HepG2 (cell line): ENCODE measurements around the gene ADAM15. TPM values are rescaled to one million over a fixed set of nuclear protein-coding genes. Genes with fewer than 3 reads are reported as not detected.
A peak's percentile ranks its signal among the peaks of the same experiment; 100 is the strongest.

Source experiments
- ARID5B ChIP-seq: IDR thresholded peaks from 2 replicates; pipeline ENCODE4 v1.4.0; 2020; ENCODE audit warnings: mild to moderate bottlenecking, missing genetic modification reagents
- GPN1 ChIP-seq: sonication (generic); formaldehyde crosslinking; IDR thresholded peaks from 2 replicates; pipeline ENCODE4 v1.5.1; 2020; ENCODE audit warnings: missing genetic modification reagents, borderline replicate concordance
- HDAC1 ChIP-seq: sonication (generic); formaldehyde crosslinking; IDR thresholded peaks from 2 replicates; pipeline ENCODE4 v1.5.1; 2020; ENCODE audit warnings: mild to moderate bottlenecking, missing genetic modification reagents
- KDM5B ChIP-seq: sonication (generic); formaldehyde crosslinking; IDR thresholded peaks from 2 replicates; pipeline ENCODE4 v1.4.0; 2020; ENCODE audit warnings: missing genetic modification reagents, mild to moderate bottlenecking, borderline replicate concordance
- KLF12 ChIP-seq: sonication (generic); formaldehyde crosslinking; IDR thresholded peaks from 2 replicates; pipeline ENCODE4 v1.4.0; 2020; ENCODE audit warnings: missing genetic modification reagents, borderline replicate concordance
- KLF16 ChIP-seq, 2 experiments: sonication (generic) in 1 of 2; formaldehyde crosslinking in 1 of 2; IDR thresholded peaks; 2 replicates each; pipeline versions ENCODE4 v1.6.1 to v1.8.0; 2016 to 2023; ENCODE audit warnings: missing genetic modification reagents in 2 of 2, missing compliant biosample characterization in 1 of 2
- REXO4 ChIP-seq: sonication (generic); formaldehyde crosslinking; IDR thresholded peaks from 2 replicates; pipeline ENCODE4 v1.8.0; 2022; ENCODE audit warnings: missing genetic modification reagents, mild to moderate bottlenecking, borderline replicate concordance
- RFX3 ChIP-seq: IDR thresholded peaks from 2 replicates; pipeline ENCODE4 v1.6.1; 2016; ENCODE audit warnings: missing biosample characterization, missing genetic modification reagents
- ZHX2 ChIP-seq, 2 experiments: sonication (generic) in 1 of 2; formaldehyde crosslinking in 1 of 2; IDR thresholded peaks; 2 replicates each; pipeline versions ENCODE4 v1.6.1 to v1.9.0; 2014 to 2022; ENCODE audit warnings: antibody characterized with exemption in 1 of 2, borderline replicate concordance in 1 of 2, inconsistent platforms in 1 of 2, low read depth in 1 of 2, missing genetic modification reagents in 1 of 2
- ZNF343 ChIP-seq: sonication (generic); formaldehyde crosslinking; IDR thresholded peaks from 2 replicates; pipeline ENCODE4 v1.4.0; 2020; ENCODE audit warnings: mild to moderate bottlenecking, missing genetic modification reagents
- ZNF558 ChIP-seq: sonication (generic); formaldehyde crosslinking; IDR thresholded peaks from 2 replicates; pipeline ENCODE4 v1.9.0; 2022; ENCODE audit warnings: mild to moderate bottlenecking, missing genetic modification reagents, borderline replicate concordance
- ZNF574 ChIP-seq: sonication (generic); formaldehyde crosslinking; IDR thresholded peaks from 2 replicates; pipeline ENCODE4 v1.4.0; 2020; ENCODE audit warnings: missing genetic modification reagents
- ZNF784 ChIP-seq: sonication (generic); formaldehyde crosslinking; IDR thresholded peaks from 2 replicates; pipeline ENCODE4 v1.5.1; 2020; ENCODE audit warnings: missing genetic modification reagents, mild to moderate bottlenecking, borderline replicate concordance
- polyA plus RNA-seq, 8 experiments: library from polyadenylated mRNA; depleted of rRNA in 3 of 8; stranded (reverse) in 7 of 8; unstranded in 1 of 8; fragments of >200 nt; fragmentation: Illumina TruSeq in 4 of 8; extraction: Trizol in 4 of 8; gene quantifications; 2 replicates each; pipeline versions ENCODE4 v1.2.1 to v1.2.3, GENCODE V29; 2011 to 2016; ENCODE audit warnings: low read depth in 4 of 8, missing spikeins in 1 of 8, mixed read lengths in 1 of 8; ENCODE audit not compliant: insufficient read depth in 1 of 8
- total RNA-seq, 5 experiments: library from RNA; depleted of rRNA; stranded (reverse); fragments of >200 nt; fragmentation: Illumina TruSeq; extraction: Trizol; gene quantifications; 2 replicates each; pipeline ENCODE4 v1.2.3, GENCODE V29; 2016; ENCODE audit warnings: low read depth in 1 of 5

The ADAM15 gene
- total and polyA plus RNA-seq, 2 of the 13 experiments (the other 11 are each of a cell fraction or from before 2014, with no cell fraction given) = 17.9 to 25.6 TPM

- TF ChIP-seq ZHX2 (IDR thresholded peaks at IDR 0.05; ENCODE audit: low read depth) (no peak), ZHX2 (CRISPR knock-in tag; IDR thresholded peaks at IDR 0.05; ENCODE audit: borderline replicate concordance) (no peak), ZNF784 (CRISPR knock-in tag) (no peak), KLF12 (CRISPR knock-in tag) (0 out of 2 replicates have a peak, but pooled peaks have one; percentile 53), ZNF558 (CRISPR knock-in tag) (no peak), GPN1 (CRISPR knock-in tag) (no peak), ZNF574 (CRISPR knock-in tag) (peak; percentile 44; the same call in 1 of the 2 replicates), ARID5B (CRISPR knock-in tag) (peak; percentile 40; the same call in 1 of the 2 replicates), KDM5B (CRISPR knock-in tag) (peak; percentile 71; the same call in 1 of the 2 replicates), REXO4 (no peak), ZNF343 (CRISPR knock-in tag) (no peak), HDAC1 (CRISPR knock-in tag) (no peak), RFX3 (peak; percentile 55), KLF16 (CRISPR knock-in tag; IDR thresholded peaks at IDR 0.05) (0 out of 4 replicates have a peak, but pooled peaks of 1 of the 2 experiments have one; percentile 19)
Measured at GRCh38 chr1:155070721-155071569, 19.8 kb downstream of the ADAM15 start (continued).
